Activated T-helper 2 cell treated with anti-CD3 and anti-CD28 coated beads, Interferon-gamma antibody, Interleukin-2, Interleukin-4, amounts not matched to agents 10 μg/mL and 5 μg/mL and 100 μg/mL, durations not matched to agents 14 hours and 24 hours and 36 hours (primary cell): ENCODE measurements around the gene DDX1. TPM values are rescaled to one million over a fixed set of nuclear protein-coding genes. Genes with fewer than 3 reads are reported as not detected.
"Not testable (repeated sequence)": the region's sequence is repeated elsewhere in the genome, so short reads cannot be mapped to it uniquely, and the experiment has no call there.

Experiments
- DNase-seq: peaks from one replicate; pipeline ENCODE4 v3.0.0; 2021; ENCODE audit warnings: low spot score
- H3K27ac Mint-ChIP-seq: one replicate; pipeline ENCODE4 v1.8.0; 2021; ENCODE audit warnings: mixed read lengths
- H3K27me3 Mint-ChIP-seq: one replicate; pipeline ENCODE4 v1.8.0; 2021; ENCODE audit warnings: low read depth, mixed read lengths
- H3K36me3 Mint-ChIP-seq: one replicate; pipeline ENCODE4 v1.8.0; 2021; ENCODE audit warnings: low read depth, mixed read lengths
- H3K4me1 Mint-ChIP-seq: one replicate; pipeline ENCODE4 v1.8.0; 2021; ENCODE audit warnings: low read depth, mixed read lengths
- H3K4me3 Mint-ChIP-seq: one replicate; pipeline ENCODE4 v1.8.0; 2021; ENCODE audit warnings: low read depth, mild to moderate bottlenecking, moderate library complexity, mixed read lengths
- H3K9me3 Mint-ChIP-seq: one replicate; pipeline ENCODE4 v1.8.0; 2021; ENCODE audit warnings: mixed read lengths
- intact Hi-C: fragments of 100-400 bp; cut with micrococcal nuclease; formaldehyde crosslinking; loops from one replicate; pipeline ENCODE4 v1.15.1; 2023
- total RNA-seq: library from RNA; stranded (reverse); gene quantifications from 2 replicates; pipeline ENCODE4 v1.2.3, GENCODE V29; 2022

DDX1 gene
- total RNA-seq, 1 donor from 2014 or later: 111 TPM

DNA sequence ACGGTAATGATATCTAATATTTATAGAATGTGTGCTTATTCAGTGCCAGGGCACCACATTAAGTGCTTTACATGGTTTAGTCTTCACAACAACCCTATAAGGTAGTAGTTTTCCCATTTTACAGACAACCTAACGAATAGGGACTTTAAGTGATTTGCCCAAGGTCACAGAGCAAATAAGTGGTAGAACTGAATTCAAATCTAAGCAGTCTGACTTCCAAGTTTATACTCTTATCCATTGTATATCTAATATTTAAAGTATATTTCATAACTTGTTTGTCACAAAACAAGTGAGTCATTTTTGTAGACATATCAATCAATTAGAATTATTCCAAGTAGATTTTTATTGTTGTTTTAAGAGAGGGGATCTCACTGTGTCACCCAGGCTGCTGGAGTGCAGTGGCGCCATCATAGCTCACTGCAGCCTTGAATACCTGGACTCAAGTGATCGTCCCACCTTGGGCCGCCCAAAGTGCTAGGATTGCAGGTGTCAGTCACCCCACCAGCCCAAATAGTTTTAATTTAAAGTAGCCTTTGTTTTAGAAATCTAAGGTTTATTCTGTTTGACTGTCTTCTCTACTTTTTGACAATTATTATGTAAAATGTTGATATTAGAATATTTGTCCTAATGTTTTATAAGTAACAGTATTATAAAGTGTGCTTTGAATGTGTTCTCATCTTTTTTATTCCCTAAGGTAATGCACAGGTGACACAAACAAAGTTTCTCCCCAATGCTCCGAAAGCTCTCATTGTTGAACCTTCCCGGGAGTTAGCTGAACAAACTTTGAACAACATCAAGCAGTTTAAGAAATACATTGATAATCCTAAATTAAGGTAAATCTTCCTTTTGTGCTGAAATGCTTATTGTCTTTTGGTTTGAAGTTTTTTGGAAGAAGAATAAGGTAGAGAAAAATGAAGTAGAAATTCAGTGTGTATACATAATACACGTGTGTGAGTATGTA, 15.1 kb downstream of the DDX1 start:
- intact Hi-C loops: no loop called here
- H3K36me3 Mint-ChIP-seq: peaks cover 72% of the 10 kb centered on the region
- H3K27ac Mint-ChIP-seq: no peak overlapping the region
- H3K9me3 Mint-ChIP-seq: no peaks in the 10 kb centered on the region
- H3K4me1 Mint-ChIP-seq: no peaks in the 10 kb centered on the region
- no peaks in the 10 kb centered on the region for H3K27me3 Mint-ChIP-seq
- DNase-seq: no peak
- H3K4me3 Mint-ChIP-seq: no peak overlapping the region

DNA sequence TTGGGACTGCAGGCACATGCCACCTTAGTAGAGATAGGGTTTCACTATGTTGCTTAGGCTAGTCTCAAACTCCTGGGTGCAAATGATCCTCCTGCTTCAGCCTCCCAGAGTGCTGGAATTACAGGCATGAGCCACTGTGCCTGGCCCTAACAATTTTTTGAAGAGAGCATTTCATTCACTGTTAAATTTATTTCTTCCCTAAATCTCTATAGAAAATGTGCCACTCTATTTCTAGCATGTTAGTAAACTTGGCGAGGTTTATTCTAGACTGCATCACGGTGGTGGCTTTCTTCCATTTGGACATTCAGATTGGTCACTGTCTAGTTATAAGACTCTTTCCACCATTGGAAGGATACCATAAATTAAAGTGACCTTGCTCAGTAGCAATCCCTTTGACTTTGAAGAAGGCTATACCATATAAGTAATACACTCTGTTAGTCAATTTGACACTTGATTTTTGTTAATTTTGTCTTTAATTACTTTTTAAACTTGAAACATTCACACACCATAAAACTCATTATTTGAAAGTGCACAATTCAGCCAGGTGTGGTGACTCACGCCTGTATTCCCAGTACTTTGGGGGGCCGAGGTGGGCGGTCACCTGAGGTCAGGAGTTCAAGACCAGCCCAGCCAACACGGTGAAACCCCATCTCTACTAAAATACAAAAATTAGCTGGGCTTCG, 16.2 kb downstream of the DDX1 start:
- H3K9me3 Mint-ChIP-seq: no peaks in the 10 kb centered on the region
- H3K36me3 Mint-ChIP-seq: peaks cover 61% of the 10 kb centered on the region
- no peak for DNase-seq
- H3K27me3 Mint-ChIP-seq: no peaks in the 10 kb centered on the region
- intact Hi-C loops: no loop called here
- no peak overlapping the region for H3K4me3 Mint-ChIP-seq
- H3K4me1 Mint-ChIP-seq: no peaks in the 10 kb centered on the region
- no peak overlapping the region for H3K27ac Mint-ChIP-seq

DNA sequence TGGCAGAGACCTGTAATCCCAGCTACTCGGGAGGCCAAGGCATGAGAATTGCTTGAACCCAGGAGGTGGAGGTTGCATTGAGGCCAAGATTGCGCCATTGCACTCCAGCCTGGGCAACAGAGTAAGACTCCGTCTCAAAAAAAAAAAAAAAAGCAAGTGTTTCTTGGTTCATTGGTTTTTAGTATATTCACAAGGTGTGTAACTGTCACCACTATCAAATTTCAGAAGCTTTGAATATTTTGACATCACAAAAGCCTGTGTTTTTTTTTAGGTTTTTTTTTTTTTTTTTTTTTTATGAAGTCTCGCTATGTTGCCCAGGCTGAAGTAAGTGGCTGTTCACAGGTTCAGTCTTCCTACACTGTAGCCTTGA, 16.7 kb downstream of the DDX1 start:
- H3K9me3 Mint-ChIP-seq: no peaks in the 10 kb centered on the region
- intact Hi-C loops: no loop called here
- DNase-seq: no peak
- peaks cover 58% of the 10 kb centered on the region for H3K36me3 Mint-ChIP-seq
- H3K4me1 Mint-ChIP-seq: peaks cover under 1% of the 10 kb centered on the region
- H3K4me3 Mint-ChIP-seq: no peak overlapping the region
- no peak overlapping the region for H3K27ac Mint-ChIP-seq
- H3K27me3 Mint-ChIP-seq: no peaks in the 10 kb centered on the region

DNA sequence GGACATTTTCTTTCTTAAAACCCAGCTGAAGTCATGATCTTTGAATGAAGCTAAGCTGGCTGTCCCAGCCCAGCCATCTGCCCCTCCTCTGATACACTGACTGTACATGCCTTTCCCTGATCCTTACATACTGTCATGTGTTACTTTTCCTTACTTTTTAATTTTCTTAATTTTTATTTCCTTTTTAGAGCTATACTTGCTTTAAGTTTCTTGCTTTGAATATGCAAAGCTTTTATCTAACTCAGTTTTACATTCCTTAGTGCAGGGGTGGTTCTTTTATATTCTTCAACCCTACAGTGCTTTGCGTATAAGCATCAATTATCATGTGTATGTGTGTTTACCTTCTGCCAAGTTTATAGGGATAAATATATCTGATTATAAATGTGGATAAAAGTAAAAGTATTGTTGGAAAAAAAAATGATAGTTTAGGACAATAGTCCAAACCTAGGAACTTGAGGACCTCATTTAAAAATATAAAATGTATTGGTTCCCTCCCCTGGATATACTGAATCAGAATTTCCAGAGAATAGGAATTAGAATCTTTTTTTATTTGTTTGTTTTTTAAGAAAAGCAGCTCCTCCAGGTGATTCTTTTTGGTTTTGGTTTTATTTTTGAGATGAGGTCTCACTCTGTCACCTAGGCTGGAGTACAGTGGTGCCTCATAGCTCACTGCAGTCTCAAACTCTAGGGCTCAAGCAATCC, 17.8 kb downstream of the DDX1 start:
- intact Hi-C loops: no loop called here
- H3K4me1 Mint-ChIP-seq: peaks cover 2% of the 10 kb centered on the region
- H3K36me3 Mint-ChIP-seq: peaks cover 56% of the 10 kb centered on the region
- H3K4me3 Mint-ChIP-seq: no peak overlapping the region
- no peaks in the 10 kb centered on the region for H3K27me3 Mint-ChIP-seq
- no peak for DNase-seq
- no peak overlapping the region for H3K27ac Mint-ChIP-seq
- H3K9me3 Mint-ChIP-seq: no peaks in the 10 kb centered on the region

DNA sequence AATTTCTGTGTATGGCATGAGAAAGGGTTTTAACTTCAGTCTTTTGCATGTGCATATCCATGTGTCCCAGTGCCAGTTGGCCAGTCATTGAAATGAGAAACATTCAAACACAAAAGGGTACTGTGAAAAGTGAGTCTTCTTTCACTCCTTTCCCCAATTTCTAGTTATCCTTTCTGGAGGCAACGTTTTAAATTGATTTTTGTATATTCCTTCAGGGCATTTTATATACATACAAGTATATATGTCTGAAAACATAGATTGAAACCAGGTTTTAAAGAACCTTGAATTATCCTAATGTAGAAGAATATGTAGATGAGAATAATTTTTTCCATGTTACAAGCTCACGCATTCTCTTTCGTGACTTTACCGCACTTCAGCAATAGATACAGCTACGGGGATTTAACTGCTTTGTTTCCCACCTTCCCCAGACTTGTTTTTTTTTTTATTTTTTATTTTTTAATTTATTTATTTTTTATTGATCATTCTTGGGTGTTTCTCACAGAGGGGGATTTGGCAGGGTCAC, 18.8 kb downstream of the DDX1 start:
- intact Hi-C loops: no loop called here
- peaks cover 5% of the 10 kb centered on the region for H3K4me1 Mint-ChIP-seq
- H3K27ac Mint-ChIP-seq: no peak overlapping the region
- H3K4me3 Mint-ChIP-seq: no peak overlapping the region
- no peaks in the 10 kb centered on the region for H3K9me3 Mint-ChIP-seq
- no peaks in the 10 kb centered on the region for H3K27me3 Mint-ChIP-seq
- peaks cover 56% of the 10 kb centered on the region for H3K36me3 Mint-ChIP-seq
- DNase-seq: no peak

DNA sequence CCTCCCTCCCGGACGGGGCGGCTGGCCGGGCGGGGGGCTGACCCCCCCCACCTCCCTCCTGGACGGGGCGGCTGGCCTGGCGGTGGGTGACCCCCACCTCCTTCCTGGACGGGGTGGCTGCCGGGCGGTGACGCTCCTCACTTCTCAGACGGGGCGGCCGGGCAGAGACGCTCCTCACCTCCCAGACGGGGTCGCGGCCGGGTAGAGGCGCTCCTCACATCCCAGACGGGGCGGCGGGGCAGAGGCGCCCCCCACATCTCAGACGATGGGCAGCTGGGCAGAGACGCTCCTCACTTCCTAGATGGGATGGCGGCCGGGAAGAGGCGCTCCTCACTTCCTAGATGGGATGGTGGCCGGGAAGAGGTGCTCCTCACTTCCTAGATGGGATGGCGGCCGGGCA, 20.4 kb downstream of the DDX1 start:
- DNase-seq, H3K4me3 Mint-ChIP-seq, H3K9me3 Mint-ChIP-seq, H3K27ac Mint-ChIP-seq, H3K4me1 Mint-ChIP-seq, intact Hi-C loops, H3K27me3 Mint-ChIP-seq: not testable (repeated sequence)
- peaks cover 53% of the 10 kb centered on the region for H3K36me3 Mint-ChIP-seq

DNA sequence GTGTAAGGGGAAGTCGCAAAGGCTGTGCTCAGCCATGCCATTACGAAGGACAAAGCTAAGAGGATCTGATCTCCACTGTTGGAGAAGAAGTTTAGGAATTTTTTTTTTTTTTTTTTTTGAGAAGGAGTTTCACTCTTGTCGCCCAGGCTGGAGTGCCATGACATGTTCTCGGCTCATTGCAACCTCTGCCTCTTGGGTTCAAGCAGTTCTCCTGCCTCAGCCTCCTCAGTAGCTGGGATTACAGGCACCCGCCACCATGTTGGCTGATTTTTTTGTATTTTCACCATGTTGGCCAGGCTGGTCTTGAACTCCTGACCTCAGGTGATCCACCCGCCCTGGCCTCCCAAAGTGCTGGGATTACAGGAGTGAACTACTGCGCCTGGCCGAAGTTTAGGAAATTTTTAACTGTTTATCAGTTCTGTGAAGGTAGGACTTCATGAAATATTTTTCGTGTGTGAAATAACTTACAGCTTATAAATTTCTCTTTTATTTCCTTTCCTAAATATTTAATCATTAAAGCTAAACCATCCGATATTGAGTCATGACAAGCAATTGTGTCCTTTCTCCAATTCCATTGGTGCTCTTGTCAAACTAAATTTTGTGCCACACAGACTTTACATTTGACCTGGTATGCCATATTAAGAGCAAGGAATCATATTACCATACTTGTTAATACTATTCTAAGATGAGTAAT, 22.2 kb downstream of the DDX1 start:
- no peak for DNase-seq
- Mint-ChIP-seq H3K36me3 (peaks cover 40% of the 10 kb centered on the region), H3K27ac (no peak overlapping the region), H3K27me3 (no peaks in the 10 kb centered on the region), H3K4me1 (peaks cover 5% of the 10 kb centered on the region), H3K9me3 (no peaks in the 10 kb centered on the region), H3K4me3 (no peak overlapping the region)
- intact Hi-C loops: no loop called here

DNA sequence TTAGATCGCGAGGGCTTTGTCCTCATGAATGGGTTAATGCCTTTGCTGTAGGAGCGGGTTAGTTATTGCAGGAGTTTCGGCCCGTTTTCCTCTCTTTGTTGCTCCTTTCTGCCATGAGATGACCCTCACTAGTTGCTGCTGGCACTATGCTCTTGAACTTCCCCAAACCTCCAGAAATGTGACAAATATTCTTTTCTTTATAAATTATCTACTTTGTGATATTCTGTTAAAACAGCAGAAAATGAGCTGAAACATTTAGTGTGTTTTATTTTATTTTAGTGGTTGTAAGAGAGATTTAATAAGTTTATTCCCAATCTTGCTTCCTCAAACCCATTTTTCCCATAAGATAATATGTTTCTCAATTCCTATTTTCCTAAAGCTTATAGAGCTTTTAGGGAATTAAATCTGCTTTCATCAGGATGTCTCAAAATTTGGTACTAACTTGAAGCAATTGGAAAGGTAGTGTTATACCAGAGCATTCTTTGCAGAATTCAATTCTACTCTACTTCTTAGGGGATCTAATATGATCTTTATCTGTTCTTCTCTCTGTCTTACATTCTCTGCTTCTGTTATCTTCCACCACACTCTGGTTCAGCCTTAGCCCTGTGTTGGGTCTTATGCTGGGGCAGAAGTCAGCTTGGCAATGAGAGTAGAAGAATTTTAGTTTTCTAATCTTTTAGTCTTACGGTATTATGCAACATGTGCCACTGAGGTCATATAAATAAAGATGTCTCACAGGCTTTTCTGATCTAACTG, 23.1 kb downstream of the DDX1 start:
- H3K27ac Mint-ChIP-seq: no peak overlapping the region
- no peaks in the 10 kb centered on the region for H3K27me3 Mint-ChIP-seq
- H3K36me3 Mint-ChIP-seq: peaks cover 42% of the 10 kb centered on the region
- intact Hi-C loops: no loop called here
- H3K4me1 Mint-ChIP-seq: peaks cover 5% of the 10 kb centered on the region
- no peak overlapping the region for H3K4me3 Mint-ChIP-seq
- H3K9me3 Mint-ChIP-seq: no peaks in the 10 kb centered on the region
- DNase-seq: no peak

DNA sequence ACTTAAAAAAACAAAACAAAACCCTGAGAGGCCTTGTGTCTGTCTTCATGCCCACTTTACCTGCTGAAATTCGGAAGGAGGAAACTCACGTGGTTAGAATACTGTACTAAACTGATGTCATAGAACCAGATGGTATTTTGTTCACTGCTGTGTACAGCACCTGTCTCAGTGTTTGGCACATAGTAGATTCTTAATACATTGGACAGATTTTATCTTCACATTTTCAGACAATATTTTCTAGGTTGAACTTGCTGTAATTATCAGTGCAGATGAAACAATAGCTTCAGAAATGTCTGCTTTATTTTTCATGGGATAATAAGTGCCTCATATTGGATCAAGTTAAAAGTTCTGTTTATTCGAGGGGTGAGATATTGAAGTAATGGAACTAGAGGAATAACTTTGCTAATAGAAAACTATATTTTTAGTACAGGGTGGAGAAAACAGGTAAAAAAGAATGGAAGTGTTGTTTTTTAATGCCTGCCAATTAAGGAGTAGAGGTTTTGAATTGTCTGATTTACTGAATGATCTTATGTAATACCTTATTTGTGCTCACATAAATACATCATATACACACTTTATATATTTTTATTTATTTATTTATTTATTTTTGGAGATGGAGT, 23.7 kb downstream of the DDX1 start:
- Mint-ChIP-seq H3K27ac (peak overlapping the region; percentile 29), H3K27me3 (no peaks in the 10 kb centered on the region), H3K9me3 (no peaks in the 10 kb centered on the region), H3K4me1 (peaks cover 5% of the 10 kb centered on the region), H3K4me3 (no peak overlapping the region), H3K36me3 (peaks cover 41% of the 10 kb centered on the region)
- DNase-seq: no peak
- intact Hi-C loops: no loop called here

DNA sequence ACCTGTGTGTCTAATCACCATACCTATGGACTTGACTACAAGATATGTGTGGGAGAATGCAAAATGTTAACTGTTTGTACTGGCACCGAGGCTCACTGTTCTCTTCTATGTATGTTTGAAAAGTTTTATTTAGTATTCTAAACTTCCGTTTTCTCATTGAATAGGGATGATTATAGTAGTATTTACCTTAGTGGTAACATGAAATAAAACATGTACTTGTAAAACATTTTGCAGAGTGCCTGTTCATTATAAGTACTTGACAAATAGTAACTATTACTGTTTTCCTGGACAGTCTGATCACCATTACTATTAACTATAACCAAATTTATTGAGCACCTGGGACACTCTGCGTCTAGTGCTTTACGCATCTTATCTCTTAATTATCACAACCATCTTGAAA, 24.8 kb downstream of the DDX1 start:
- Mint-ChIP-seq H3K27ac (no peak overlapping the region), H3K27me3 (no peaks in the 10 kb centered on the region), H3K36me3 (peaks cover 44% of the 10 kb centered on the region), H3K9me3 (no peaks in the 10 kb centered on the region), H3K4me1 (peaks cover 5% of the 10 kb centered on the region), H3K4me3 (no peak overlapping the region)
- intact Hi-C loops: no loop called here
- DNase-seq: no peak

DNA sequence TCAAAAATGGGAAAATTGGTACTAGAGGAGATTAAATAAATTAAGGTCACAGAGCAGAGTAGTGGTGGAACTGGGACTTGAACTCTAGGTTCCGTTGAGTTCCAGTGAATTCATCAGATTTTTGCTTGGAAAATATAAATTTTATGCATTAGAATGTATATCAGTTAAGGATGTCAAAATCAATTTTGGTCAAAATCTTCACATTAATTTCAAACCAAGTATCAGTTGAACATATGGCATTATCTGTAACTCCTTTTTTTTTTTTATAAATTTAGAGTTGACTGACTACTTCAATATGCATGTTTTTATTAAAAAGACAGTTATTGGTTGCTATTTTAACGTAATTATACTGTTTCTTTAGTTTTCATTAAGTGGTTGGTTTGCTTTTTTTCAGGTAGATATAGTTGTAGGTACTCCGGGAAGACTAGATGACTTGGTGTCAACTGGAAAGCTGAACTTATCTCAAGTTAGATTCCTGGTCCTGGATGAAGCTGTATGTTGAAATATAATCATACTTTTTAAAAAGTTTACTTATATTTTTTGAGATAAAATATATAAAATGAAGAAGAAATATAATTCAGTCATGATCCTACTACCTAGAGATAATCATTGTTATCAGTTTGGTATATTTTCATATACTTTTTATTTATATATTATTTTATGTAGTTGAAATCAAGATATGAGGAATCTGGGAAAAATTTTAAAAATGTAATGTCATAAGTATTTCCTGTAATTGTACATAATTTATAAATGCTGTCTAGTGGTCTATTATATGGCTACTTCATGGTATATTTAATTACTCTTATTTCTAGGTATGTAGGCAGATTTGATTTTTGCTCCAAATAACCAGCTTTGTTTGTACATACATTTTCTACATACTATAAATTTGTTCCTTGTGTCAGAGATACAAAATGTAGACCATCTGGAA, 25.4 kb downstream of the DDX1 start:
- Mint-ChIP-seq H3K4me1 (peaks cover 5% of the 10 kb centered on the region), H3K9me3 (no peaks in the 10 kb centered on the region), H3K27ac (no peak overlapping the region), H3K36me3 (peaks cover 51% of the 10 kb centered on the region), H3K4me3 (no peak overlapping the region), H3K27me3 (no peaks in the 10 kb centered on the region)
- no peak for DNase-seq
- intact Hi-C loops: no loop called here
